GM12801 (cell line): ENCODE measurements around the gene OR4B1.

Source experiments
- CTCF ChIP-seq: IDR thresholded peaks from one replicate; pipeline ENCODE4 v1.5.1; 2011; ENCODE audit warnings: control low read depth; ENCODE audit not compliant: insufficient read length; ENCODE audit errors: extremely low read depth

The OR4B1 gene

GRCh38 chr11:48172818-48173609, 43.6 kb upstream of the OR4B1 start:
- TF ChIP-seq CTCF = peak; percentile 8

GRCh38 chr11:48177661-48178060, 38.9 kb upstream of the OR4B1 start:
- no peak for TF ChIP-seq CTCF

GRCh38 chr11:48180627-48181026, 36.0 kb upstream of the OR4B1 start:
- TF ChIP-seq CTCF = no peak

GRCh38 chr11:48182860-48183526, 33.6 kb upstream of the OR4B1 start:
- TF ChIP-seq CTCF = no peak

- no peak for TF ChIP-seq CTCF
Measured at GRCh38 chr11:48184452-48184851, 32.2 kb upstream of the OR4B1 start.

- TF ChIP-seq CTCF = no peak
Measured at GRCh38 chr11:48193876-48194275, 22.7 kb upstream of the OR4B1 start.

- no peak for TF ChIP-seq CTCF
Measured at GRCh38 chr11:48207881-48208280, 8.7 kb upstream of the OR4B1 start.
